NCI-H2029 (cell line): ENCODE results near the gene STK25.
A peak's percentile ranks its signal among the peaks of the same experiment; 100 is the strongest.

Experiments
- DNase-seq: peaks from one replicate; lab custom pipeline; 2025; lab: John Stamatoyannopoulos, UW

The STK25 gene

DNA sequence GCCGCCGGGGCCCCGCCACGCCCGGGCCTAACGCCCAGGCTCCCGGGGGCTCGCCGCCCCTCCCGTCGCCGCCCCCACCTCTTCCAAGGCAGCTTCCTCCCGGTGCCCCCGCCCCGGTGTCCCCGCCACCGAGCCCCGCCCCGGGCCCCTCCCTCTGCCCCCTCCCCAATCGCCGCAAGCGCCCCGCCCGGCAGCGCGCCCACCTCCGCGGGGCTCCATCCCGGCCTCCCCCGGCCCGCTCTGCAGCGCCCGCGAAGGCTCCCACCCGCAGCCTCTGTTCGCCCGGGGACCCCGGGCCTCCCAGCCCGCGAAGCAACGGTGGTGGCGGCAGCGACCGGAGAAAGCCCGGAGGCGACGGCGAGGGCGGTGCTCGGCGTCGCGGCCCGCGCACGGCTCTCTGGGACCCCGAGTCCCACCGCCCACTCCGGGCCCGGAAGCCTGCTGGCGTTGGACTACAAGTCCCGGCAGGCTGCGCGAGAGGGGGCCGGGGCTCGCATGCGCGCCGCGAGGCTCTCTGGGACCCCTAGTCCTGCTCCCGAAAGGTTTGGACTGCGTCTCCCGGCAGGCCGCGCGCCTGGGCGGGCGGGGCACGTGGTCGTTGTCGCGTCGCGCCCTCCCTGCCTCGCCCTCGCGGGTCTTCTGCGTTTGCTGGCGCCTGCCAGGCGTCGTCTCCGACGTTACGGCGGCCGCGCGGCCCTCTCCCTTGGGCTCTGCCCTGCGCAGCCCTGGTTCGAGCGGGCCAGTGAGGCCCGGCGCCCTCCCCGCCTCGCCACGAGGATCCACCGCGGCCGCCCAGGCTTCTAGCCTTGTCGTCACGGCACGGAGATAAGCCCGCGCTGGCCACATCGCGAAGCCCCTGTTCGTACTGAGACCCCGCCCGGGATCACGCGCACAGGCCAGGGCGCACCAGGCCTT, at the start of gene STK25:
TSS of gene STK25 (minus strand) at position 345 of the 915 bp plus-strand sequence. CDS start 549 bp downstream, outside the sequence.
- DNase-seq = peak; percentile 96

DNA sequence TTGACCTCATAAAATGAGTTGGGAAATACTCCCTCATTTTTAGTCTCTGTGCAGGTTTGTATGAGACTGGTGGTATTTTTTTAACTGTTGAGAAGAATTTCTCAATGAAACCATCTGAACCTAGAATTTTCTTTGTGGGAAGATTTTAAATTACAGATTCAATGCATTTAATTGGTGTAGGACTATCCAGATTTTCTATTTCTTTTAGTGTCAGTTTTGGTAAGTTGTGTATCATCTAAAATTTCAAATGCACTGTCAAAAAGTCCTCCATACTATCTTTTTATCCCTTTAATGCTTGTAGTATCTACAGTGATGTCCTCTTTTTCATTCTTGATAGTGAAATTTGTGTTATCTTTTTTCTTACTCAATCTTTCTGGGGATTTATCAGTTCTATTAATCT, 48.4 kb upstream of the STK25 start:
- DNase-seq = no peak

DNA sequence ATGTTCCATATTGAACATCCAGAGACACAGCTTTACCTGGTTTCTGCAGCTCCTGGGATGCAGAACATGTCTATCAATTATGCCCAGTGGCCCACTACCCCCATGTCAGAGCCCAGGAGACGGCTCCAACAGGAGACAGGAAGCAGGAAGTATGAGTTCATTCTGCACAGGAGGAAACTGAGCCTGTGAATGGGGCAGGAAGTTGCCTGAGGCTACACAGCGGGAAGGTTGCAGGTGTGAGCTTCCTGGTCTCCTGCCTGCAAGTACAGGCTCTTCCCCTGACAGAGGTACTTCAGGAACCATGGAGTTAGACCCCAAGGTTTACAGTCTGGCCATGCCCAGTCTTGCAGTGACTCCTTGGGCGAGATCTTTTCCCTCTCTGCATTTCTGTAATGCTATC, 47.3 kb upstream of the STK25 start:
- no peak for DNase-seq

GRCh38 chr2:241554610-241555322, 46.4 kb upstream of the STK25 start:
- no peak for DNase-seq

- no peak for DNase-seq
Measured at GRCh38 chr2:241553981-241554380, 45.6 kb upstream of the STK25 start.

DNA sequence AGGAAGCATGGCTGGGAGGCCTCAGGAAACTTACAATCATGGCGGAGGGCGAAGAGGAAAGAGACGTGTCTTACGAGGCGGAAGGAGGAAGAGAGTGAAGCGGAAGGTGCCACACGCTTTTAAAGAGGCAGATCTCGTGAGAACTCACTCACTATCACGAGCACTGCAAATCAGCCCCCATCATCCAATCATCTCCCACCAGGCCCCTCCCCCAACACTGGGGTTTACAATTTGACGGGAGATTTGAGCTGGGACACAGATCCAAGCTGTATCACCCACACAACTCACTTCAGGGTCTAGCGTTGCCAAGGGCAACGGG, 45.1 kb upstream of the STK25 start:
- no peak for DNase-seq

DNA sequence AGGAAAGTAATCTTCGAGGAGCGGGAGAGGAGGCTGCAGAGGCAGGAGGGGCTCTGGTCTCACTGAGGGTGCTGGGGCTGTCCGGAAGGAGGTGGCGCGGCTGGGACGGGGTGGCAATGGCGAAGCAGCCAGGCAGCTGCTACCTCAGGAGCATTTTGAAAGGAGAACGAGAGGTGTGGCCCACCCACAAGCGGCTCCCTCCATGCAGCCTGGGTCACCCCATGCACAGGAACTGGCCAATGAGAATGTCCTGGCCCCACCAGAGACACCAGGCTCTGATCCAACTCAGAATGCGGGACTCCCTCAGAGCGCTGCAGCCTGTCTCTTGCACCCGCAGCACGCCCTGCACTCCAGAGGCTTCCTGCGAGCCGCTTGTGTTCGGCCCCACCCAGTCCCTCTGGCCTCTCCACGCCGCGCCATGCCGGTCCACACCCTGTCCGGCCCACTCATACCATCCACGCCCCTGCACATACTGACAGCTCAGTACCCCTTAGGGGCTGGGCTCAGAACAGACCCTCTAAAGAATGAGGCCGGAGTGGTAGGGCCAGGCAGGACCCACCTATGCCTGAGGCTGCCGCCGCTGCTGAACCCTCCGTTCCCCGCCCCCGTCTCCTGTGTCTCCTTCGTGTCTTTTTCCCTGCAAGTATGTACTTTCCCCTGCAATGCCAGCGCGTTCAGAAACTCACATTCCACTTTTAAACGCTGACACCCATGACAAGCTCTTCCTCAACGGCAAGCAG, 43.8 kb upstream of the STK25 start:
- DNase-seq = no peak

DNA sequence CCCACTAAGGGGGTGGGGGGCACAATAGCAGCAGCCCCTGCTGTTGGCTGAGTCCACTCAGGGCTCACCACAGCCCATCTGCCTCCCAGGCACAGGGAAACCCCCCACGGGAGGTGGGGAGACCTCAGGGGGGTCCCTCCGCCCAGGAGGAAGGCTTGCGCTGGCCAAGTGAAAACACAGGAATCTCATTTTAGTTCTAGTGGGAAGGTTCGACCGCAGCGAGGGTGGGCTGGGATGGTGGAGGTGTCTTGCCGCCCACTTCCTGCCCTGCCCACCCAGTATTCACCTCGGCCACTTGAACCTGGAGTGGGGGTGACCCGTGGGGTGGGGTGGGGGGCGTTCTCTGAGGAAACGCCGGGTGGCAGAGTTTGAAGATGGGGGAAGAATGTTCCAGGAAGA, 43.2 kb upstream of the STK25 start:
- no peak for DNase-seq

GRCh38 chr2:241550616-241551580, 42.5 kb upstream of the STK25 start:
- DNase-seq = peak; percentile 42

DNA sequence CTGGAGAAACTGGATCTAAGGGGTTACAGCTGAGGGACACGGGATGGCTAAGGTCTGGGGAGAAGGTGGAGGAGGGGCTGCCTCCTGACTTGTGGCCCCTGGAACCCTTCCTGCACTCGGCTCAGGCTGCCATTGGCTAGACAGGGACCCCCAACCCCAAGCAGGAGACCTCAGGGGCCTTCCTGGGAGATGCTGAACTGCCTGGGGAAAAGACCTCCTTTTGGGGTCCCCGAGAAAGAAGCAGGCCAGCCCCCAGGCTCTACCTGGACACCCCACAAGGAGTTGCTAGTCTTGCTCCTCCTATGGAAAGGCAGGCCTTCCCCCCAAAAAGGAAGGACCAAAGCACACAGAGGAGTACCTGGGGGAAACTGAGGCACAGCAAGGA, 40.1 kb upstream of the STK25 start:
- no peak for DNase-seq

DNA sequence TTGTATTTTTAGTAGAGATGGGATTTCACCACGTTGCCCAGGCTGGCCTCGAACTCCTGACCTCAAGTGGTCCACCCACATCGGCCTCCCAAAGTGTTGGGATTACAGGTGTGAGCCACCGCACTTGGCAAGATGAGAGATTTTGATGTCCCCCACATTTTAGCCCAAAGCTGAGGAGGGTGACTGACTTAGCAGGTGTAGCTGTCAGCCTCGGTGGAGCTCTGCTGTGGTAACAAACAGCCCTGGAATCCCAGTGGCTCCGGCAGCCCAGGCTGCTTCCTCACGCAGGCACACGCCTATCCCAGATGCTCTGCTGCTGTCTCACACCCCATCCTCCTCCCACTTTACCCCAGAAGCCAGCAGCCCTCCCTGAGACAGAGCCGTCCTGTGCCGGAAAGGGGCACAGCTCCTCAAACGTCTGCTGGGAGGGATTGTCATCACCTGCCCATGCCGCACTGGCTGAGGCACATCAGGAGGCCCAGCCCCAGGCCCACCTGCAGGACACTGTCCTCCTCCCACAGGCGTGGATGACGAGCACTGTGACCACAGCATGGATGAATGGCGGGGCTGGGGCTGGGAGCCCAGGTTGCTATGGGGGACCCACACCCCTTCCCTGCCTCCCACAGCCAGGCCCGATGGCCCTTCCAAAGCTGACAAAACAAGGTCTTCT, 39.5 kb upstream of the STK25 start:
- no peak for DNase-seq

DNA sequence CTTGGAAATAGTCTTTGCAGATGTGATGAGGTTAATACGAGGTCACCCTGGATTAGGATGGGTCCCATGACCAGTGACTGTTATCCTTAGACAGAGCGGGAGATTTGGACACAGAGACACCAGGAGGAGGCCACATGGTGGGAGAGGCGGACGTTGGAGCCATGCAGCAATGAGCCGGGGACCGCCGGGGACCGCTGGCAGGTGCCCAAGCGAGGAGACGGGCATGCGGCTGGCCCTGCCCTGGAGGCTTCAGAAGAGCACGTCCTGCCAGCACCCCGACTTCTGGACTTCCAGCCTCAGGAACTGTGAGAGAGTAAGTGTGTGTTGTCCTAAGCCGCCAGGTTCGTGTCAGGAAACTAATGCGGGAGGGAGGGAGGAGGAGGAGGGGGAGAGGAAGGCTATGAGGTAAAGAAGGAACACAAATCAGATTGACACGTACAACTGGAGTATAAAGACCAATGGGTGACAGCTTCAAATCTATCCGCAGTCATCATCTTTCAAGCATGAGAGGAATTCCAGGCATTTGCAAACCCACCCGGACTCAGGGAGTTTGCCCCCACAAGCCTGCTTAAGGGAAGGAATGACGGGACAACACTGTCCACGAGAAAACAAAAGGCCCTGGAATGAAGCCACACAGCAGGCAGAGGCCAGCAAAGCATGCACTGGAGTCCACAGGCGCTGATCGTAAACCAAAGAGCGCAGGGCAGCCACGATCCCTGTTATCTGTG, 38.6 kb upstream of the STK25 start:
- no peak for DNase-seq

- DNase-seq = no peak
Measured at GRCh38 chr2:241545523-241546473, 37.4 kb upstream of the STK25 start.

DNA sequence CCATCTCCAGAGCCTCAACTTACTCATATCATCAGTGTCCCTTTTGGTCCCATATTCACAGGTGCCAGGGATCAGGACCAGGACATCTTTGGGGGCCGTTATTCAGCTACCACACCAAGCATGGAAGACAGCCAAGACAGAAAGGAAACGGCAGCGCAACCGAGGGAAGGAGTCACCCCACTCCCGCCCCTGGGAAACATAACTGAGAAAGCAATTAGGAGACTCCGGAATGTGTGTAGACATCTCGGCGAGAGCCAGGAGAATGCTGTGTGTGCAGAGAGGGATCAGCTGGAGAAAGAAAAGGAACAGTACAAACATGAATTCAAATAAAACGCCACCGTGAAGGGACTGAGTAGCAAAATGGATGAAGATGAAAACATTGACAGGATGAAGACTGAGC, 36.7 kb upstream of the STK25 start:
- DNase-seq = no peak

DNA sequence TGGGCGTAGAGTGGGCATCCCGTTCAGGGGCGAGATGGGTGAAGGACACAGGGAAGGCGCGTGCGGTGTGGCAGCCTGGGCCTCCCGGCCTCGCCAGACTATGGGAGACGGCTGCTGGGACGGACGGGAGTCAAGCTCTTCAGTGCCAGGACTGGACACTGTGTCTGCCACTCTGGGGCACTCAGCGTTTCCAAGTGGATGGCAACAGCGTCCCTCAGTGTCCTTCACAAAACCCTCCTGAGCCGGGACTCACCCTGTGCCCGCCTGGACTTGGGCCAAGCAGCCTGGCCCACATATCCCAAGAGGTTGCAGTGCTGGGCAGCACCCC, 33.9 kb upstream of the STK25 start:
- DNase-seq = no peak

DNA sequence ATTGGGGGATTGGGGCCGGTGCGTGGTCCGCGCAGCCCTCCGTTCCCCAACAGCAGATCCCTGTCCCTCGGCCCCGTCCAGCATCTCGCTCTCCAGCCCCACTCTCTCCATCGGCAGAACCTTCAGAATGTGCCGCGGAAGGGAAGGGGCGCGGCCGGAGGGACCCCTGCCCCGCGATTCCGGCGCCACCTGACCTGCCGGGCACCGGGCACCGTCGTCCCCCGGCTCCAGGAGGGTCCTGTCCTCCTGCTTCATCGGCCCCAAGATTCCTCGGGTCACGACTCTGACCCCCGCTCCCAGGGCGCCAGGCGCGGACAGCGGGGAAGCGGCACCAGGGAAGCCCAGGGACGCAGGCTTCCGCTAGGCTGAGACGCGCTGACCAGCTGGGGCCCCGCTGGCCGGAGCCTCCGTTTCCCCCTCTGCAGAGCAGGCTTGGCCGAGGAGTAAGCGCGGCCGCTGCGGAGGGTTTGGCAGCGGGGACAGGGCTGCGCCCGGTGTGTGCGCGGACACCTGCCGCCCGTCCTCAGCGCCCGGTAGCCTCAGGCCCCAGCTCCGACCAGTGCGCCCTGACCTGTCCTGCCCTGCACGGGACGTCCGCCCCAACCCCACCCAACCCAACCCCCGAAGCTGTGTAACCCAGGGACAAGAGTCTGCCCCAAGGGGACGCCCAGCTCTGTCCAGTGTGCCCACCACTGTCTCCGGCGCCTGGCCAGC, 33.3 kb upstream of the STK25 start:
- DNase-seq = no peak

DNA sequence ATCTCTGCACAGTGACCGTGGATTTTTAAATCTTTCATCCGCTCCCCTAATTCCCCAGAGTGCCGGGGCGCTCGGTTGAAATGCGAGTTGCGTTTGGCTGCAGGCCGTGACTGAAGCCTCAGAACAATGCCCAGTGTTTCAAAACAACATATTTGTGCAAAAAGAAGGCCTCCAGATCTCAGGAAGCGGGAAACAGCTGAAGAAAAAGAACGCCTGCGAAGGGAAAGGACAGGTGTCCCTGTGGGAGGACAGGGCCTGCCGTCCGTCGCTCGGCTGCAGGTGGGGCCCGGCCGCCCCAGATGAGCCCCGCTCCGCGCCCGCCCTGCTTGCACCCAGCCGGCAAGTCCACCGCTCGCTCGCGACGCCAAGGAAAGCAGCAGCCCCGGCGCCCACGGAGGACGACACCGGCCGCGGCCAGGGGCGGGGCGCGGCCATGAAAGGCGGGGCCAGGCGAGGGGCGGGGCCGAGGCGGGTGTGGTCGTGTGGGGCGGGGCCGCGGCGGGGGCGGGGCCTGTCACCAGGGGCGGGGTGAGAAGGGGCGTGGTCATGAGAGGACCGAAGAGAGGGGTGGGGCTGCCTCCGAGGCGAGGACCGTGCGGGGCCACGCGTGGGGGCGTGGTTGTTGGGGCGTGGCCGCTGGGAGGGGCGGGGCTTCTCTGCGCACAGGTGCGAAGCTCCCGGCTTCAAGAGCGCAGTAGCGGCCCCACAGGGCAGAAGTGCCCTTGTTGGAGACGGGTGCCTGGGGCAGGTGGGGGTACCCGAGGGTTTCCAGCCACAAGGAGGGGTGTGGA, 32.6 kb upstream of the STK25 start:
- peak; percentile 22 for DNase-seq

- no peak for DNase-seq
Measured at GRCh38 chr2:241540401-241540770, 32.0 kb upstream of the STK25 start.
